ENCODE measurements around the gene COL18A1.
"Not testable (repeated sequence)": the region's sequence is repeated elsewhere in the genome, so short reads cannot be mapped to it uniquely, and the experiment has no call there.

COL18A1 gene

GRCh38 chr21:45522986-45523385, 118.0 kb downstream of the COL18A1 start:
- no peak for DNase-seq

GRCh38 chr21:45523411-45524101, 118.6 kb downstream of the COL18A1 start:
- no peak for DNase-seq

DNA sequence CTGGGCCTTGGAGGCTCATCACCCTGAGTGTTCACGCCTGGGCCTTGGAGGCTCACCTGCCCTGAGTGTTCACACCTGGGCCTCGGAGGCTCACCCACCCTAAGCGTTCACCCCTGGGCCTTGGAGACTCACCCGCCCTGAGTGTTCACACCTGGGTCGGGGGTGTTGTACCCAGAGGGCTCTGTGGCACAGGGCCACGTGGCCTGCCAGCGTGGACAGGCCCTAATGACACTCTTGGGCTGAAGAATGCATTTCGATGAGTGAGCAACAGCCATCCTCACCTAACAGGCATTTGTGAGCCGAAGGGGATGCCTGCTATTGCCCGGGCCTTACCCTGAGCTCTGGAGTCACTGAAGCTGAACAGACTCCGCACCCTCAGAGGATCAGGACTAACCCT, 119.8 kb downstream of the COL18A1 start:
- no peak for DNase-seq

DNA sequence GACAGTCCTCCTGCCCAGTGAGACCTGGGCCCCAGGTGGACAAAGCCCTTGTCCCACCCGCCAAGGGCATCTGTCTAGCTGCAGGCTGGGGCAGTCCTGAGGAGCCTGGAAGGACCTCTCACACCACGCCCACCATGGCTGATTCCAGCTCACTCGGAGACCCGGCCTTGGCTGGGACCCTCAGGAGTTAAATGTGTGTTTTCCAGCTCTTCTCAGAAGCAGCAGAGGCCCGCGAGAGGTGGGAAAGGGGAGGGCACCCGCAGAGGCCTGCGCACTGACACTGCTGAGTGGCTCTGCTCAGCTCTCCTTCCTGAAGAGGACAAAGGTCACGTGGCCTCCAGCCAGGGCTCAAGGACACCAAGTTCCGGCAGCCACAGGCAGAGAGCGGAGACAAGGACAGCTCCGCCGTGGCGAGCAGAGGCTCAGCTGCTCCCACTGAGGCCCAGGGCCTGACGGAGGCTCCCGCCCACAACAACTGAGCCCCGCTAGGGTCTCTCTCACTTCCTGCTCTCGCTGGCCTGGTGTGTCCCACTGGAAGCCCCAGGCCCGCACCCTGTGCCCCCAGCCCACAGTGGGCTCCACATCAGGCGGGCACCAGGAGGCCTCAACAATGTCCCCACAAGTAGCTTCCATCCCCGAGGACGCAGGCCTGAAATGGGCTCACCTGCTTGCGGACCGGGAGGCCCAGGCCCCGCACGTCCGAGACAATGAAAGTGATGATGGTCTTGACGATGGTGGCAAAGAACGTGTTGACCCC, 120.4 kb downstream of the COL18A1 start:
- peak in 1 of 5 experiments; percentile 3 for DNase-seq

DNA sequence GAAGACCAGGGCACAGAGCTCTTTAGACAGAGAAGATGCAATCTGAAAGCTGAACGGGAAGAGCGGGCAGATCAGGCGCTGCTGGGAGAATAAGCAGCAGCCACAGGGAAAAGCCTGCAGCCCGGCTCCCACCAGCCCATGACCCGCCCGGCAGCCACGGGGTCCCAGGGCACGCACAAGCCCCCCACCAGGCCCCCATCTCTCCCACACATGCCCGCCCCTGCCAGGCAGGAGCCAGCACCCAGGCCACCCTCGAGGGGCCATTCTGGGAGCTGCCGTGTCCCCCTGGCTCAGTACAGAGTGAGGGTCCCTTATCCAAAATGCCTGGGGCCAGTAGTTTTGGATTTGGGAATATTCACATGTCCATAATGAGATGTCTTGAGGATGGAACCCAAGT, 120.9 kb downstream of the COL18A1 start:
- no peak for DNase-seq

- not testable (repeated sequence) for DNase-seq
Observed at GRCh38 chr21:45527151-45527999, 122.4 kb downstream of the COL18A1 start.

DNA sequence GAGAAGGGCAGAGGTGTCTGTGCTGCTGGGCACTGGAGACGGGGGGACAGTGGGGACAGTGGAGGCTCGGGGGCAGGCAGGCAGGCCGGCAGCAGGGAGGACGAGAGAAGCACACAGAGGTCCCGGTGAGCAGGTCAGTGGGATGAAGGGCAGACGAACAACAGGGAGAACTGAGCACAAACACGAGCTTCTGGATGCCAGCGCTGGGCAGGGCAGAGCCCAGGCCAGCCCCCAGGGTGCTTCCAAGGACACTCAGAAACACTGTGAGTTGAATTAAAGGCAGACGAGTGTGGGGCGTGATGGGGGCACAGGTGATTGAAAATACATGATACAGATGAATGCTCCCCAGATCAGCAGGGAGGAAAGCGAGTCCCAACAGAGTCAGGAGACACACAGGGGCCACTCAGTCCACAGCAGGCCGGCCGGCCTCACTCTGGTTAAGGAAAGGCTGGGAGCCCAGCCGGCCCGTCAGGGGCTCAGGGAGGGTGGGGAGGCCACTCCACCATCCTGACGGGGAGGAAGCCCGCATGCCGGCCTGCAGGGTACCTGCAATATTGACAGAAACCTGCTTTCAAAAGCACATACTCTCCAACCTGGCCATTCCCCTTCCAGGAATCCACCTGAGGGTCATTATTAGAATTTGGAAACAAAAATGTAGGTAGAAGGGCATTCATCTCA, 123.2 kb downstream of the COL18A1 start:
- DNase-seq: no peak

GRCh38 chr21:45528981-45529784, 124.2 kb downstream of the COL18A1 start:
- DNase-seq: no peak

DNA sequence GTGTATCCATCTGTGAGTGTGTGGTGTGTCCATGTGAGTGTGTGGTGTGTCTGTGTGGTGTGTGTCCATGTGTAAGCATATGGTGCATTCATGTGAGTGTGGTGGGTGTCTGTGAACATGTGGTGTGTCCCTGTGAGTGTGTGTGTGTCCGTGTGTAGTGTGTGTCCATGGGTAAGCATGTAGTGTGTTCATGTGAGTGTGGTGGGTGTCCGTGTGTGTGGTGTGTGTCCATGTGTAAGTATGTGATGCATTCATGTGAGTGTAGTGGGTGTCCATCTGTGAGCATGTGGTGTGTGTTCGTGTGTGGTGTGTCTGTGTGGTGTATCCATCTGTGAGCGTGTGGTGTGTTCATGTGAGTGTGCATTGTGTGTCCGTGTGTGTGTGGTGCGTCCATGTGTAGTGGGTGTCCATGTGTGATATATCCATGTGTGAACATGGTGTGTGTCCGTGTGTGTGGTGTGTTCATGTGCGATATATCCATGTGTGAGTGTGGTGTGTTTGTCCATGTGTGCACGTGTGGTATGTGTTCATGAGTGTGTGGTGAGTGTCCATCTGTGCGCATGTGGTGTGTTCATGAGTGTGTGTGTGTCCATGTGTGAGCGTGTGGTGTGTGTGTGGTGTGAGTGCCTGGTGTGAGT, 124.9 kb downstream of the COL18A1 start:
- no peak for DNase-seq

DNA sequence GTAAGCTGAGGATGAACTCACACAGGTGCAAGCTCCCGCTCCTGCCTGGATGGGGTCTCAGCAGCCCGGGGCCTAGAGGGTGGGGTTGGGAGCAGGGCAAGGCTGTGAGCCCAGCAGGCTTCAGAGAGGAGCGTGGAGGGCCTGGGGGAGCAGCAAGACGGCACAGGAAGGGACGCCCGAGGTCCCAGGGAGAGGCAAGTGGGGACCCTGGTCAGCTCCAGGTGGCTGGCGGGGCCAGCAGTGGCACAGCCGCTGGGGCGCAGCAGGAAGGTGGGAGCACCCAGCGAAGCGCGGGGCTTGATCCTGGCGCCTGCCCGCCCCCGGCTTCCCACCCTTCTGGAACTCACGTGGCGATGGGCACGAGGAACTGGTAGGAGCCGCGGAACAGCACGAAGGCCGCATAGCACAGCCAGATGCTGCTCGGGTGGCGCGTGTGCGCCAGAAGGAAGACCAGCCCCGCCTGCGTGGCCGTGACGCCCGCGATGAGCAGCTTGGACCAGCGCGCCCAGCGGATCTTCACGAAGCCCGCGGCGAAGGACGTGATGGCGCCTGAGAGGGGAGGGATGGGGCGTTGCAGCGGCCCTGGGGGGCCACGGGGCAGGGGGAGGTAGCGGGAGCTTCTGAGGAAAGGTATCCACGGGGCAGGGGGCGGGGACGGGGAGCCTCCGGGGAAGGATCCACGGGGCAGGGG, 125.6 kb downstream of the COL18A1 start:
- no peak for DNase-seq

DNA sequence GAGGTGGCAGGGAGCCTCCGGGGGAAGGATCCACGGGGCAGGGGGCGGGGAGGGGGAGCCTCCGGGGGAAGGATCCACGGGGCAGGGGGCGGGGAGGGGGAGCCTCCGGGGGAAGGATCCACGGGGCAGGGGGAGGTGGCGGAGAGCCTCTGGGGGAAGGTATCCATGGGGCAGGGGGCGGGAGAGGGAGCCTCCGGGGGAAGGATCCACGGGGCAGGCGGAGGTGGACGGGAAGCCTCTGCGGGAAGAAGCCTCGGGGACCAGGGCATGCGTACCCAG, 126.1 kb downstream of the COL18A1 start:
- DNase-seq: not testable (repeated sequence)

GRCh38 chr21:45531393-45532215, 126.6 kb downstream of the COL18A1 start:
- no peak for DNase-seq

- DNase-seq: no peak
Observed at GRCh38 chr21:45532826-45533360, 127.9 kb downstream of the COL18A1 start.

DNA sequence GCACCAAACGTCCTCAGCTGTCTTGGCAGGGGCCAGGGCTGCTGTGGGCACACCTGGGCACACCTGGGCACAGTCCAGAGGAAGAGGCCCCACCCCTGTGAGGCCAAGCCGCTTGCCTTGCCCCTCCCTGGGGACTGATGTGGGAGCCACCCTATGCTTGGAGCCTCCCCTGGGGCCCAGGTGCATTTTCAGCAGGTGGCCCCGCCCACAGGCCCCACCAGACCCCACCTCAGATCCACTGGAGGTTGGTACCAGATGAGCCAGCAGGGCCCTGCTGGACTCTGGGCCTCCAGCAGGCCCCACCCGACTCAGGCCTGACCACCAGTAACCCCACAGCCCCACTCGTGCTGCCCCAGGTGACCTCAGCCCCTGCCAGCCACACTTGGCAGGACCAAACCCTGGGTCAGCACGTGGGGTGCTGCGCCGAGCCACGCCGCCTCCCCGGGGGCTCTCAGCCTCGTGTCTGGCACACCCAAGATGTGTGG, 128.4 kb downstream of the COL18A1 start:
- no peak for DNase-seq

DNA sequence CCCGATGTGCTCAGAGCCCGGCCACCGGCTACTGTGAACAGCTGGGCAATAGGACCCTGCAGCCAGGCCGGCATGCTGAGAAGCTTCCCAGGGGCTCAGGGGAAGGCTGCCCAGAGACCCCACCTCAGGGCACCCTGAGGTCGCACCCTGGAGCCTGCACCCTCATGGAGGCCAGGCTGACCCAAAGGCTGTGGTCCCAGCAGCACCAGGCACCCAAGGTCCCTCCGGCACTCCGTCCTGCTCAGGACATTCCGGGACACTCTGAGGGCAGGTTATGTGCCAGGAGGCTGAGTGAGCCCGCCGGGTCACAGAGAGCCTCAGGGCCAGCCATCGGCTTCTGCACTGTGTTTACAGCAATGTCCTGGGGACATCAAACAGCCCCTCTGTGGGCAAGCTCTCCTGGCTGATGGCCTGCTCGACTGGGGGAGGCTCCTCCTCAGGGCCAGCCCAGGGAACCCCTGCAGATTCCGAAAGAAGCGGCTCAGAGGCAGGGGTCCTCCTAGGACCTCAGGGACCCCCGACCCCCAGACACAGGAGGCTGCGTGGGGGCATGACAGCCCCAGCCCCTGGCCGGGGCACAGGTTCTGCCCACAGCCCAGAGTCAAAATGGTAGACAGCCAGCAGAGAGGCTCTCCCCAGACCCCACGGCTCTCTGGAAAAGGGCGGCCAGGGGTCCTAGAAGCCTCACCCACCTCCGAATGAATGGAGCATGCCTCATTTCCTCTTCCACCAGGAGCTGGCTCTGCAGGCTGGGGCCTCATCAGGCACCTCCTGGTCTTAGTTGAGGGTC, 129.1 kb downstream of the COL18A1 start:
- DNase-seq: no peak

DNA sequence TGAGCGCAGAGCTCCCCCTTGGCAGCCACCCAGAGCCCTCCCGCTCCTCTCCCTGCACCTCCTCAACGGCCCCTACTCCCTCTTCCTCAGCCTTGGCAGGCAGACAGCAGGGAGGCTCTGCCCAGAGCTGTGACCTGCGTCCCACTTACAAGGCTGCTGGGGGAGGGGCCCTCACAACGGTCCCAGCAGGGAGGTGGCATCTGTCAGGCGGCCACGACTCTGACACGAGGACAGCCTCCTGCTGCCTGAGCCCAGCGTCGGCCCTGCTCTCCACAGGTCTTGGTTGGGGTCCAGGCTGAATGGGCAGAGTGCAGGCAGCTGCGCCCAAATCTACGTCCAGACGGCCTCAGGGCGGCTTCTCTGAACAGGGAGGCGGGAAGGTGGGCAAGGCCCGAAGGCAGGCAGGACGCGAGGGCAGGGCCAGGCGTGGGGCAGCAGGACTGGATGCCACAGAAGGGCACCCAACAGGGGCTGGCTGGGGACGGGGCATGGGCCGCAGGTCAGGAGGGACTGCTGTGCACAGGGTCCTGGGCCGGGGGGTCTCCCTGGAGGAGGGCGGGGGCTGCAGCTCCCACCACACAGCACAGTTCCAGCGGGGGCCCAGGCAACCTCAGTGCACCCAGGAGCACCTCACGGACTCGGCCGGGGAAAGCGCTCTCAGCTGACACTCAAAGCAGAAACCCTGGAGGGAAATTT, 129.8 kb downstream of the COL18A1 start:
- DNase-seq: no peak

DNA sequence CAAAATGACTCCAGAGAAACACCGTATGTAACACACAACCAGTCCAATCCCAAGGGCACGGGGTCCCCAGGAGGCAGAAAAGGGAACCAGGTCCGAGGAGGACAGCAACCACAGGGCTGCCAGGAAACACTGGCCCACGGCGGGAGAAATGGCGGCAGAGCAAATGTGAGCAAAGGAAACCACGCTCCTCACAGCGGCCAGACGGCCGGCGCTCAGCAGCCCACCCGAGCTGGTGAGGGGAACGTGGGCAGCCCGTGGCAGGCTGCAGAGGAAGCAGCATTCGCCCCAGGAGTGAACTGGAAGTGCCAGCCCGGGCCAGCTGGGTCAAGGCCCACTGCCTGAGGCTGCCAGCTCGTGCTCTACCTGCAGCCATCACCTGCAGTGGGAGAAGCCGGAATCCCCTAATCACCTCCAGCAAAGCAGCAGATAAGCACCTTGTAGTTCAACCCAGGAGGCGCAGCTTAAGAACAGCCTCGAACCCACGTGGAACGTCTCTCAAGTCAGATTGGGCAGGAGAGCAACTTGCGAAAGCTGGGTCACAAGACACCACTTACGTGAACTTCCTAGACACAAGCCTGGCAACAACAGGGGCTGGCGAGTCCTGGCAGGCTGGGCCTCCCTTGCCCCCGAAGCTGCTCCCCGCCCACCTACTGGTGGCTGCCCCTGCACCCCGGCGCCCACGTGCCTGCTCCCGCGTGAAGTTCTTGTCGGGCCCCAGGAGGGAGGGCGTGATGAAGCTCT, 130.5 kb downstream of the COL18A1 start:
- no peak for DNase-seq
